Amniotic epithelial cell (primary cell): Measurements from ENCODE around the gene EMC9.

Experiments used
- DNase-seq: peaks from one replicate; pipeline ENCODE4 v3.0.0-alpha.2; 2010; ENCODE audit warnings: low read depth

EMC9 gene

GRCh38 chr14:24131549-24131966 is 9.8 kb downstream of the EMC9 start:
- DNase-seq = no peak

- no peak for DNase-seq
Measured at GRCh38 chr14:24130717-24131548, 10.5 kb downstream of the EMC9 start.

- DNase-seq = no peak
Measured at GRCh38 chr14:24130380-24130716, 11.0 kb downstream of the EMC9 start, which contains the start of gene FITM1. FITM1 (plus strand) TSS chr14:24130659; CDS start chr14:24131564, 905 bp downstream.

GRCh38 chr14:24129410-24129998 is 11.9 kb downstream of the EMC9 start:
- no peak for DNase-seq

GRCh38 chr14:24127673-24128072 is 13.7 kb downstream of the EMC9 start:
- no peak for DNase-seq

- DNase-seq = no peak
Measured at GRCh38 chr14:24126939-24127338, 14.5 kb downstream of the EMC9 start.

- DNase-seq = no peak
Measured at GRCh38 chr14:24123424-24124417, 17.7 kb downstream of the EMC9 start.

GRCh38 chr14:24122898-24123297 is 18.5 kb downstream of the EMC9 start:
- DNase-seq = no peak

- no peak for DNase-seq
Measured at GRCh38 chr14:24122416-24122815, 19.0 kb downstream of the EMC9 start.

GRCh38 chr14:24121210-24121609 is 20.2 kb downstream of the EMC9 start:
- DNase-seq = no peak

- DNase-seq = no peak
Measured at GRCh38 chr14:24119691-24120090, 21.7 kb downstream of the EMC9 start.

GRCh38 chr14:24117179-24117578 is 24.2 kb downstream of the EMC9 start:
- no peak for DNase-seq

GRCh38 chr14:24116128-24116814 is 25.1 kb downstream of the EMC9 start:
- no peak for DNase-seq

GRCh38 chr14:24115422-24116127 is 25.8 kb downstream of the EMC9 start:
- no peak for DNase-seq

- peak; percentile 100 for DNase-seq
Measured at GRCh38 chr14:24114532-24115421, 26.6 kb downstream of the EMC9 start, which contains the start of the genes DCAF11 and NRL. DCAF11 (plus strand) TSS chr14:24114777; CDS start chr14:24115595, 818 bp downstream. NRL (minus strand) TSS chr14:24114949; CDS start chr14:24082848, 32,101 bp downstream.

GRCh38 chr14:24113801-24114531 is 27.4 kb downstream of the EMC9 start:
- peak; percentile 92 for DNase-seq

GRCh38 chr14:24113379-24113800 is 28.0 kb downstream of the EMC9 start:
- no peak for DNase-seq

GRCh38 chr14:24110523-24110922 is 30.9 kb downstream of the EMC9 start:
- DNase-seq = no peak

- DNase-seq = no peak
Measured at GRCh38 chr14:24110060-24110459, 31.3 kb downstream of the EMC9 start.
